DND-41 (cell line): ENCODE results near the gene KLF13.

Experiments
- EZH2 ChIP-seq: IDR thresholded peaks from 3 replicates; pipeline ENCODE4 v1.6.1; 2012; ENCODE audit warnings: borderline replicate concordance, low read depth, mild to moderate bottlenecking, moderate library complexity, low read length, inconsistent platforms; ENCODE audit not compliant: severe bottlenecking
- TF ChIP-seq, protein P1 (sequence below): IDR thresholded peaks from 2 replicates; pipeline ENCODE4 v1.5.1; 2012; ENCODE audit warnings: borderline replicate concordance, low read length, moderate library complexity, mild to moderate bottlenecking; ENCODE audit not compliant: poor library complexity, severe bottlenecking; ENCODE audit errors: extremely low read depth

DNA sequence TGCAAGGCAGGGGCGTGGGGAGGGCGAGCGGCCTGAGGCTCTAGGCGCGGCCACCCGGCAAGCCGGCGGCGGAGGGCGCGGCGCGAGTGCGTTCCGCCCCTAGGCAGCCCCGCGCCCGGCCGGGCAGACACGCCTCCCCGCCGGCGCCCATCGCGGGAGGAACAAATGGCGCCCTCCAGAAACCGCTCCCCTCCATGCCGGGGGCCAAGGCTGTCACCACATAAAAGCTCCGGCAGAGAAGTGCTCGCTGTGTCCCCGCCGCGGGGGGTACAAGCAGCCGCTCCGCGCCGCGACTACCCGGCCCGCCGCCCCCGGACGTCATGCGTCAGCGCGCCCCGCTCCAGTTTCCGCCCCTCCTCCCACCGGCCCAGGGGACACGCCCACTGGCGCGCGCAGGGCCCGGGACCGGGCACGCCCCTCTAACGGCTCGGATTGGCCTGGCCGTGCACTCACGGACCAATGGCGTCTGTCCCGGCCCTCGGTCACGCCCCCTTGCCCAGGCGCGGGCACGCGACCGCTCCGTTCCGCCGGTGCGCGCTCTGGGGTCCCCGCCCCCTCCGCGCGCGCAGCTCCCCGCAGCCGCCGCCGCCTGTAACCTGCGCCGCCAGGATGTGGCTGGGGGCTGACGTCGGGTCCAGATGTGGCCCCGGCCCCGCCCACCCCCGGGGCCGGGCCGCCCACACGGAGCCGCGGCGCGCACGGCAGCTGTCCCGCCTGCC is at the start of gene KLF13:
- TF ChIP-seq, protein P1, sequence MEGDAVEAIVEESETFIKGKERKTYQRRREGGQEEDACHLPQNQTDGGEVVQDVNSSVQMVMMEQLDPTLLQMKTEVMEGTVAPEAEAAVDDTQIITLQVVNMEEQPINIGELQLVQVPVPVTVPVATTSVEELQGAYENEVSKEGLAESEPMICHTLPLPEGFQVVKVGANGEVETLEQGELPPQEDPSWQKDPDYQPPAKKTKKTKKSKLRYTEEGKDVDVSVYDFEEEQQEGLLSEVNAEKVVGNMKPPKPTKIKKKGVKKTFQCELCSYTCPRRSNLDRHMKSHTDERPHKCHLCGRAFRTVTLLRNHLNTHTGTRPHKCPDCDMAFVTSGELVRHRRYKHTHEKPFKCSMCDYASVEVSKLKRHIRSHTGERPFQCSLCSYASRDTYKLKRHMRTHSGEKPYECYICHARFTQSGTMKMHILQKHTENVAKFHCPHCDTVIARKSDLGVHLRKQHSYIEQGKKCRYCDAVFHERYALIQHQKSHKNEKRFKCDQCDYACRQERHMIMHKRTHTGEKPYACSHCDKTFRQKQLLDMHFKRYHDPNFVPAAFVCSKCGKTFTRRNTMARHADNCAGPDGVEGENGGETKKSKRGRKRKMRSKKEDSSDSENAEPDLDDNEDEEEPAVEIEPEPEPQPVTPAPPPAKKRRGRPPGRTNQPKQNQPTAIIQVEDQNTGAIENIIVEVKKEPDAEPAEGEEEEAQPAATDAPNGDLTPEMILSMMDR, result no peak
- TF ChIP-seq EZH2, result no peak
